GM19099 (cell line): Measurements from ENCODE around the gene LGI2.

ENCODE experiments used
- POLR2A ChIP-seq: IDR thresholded peaks from 3 replicates; pipeline ENCODE4 v1.6.1; 2011; ENCODE audit warnings: low read depth; ENCODE audit not compliant: insufficient read length; ENCODE audit errors: extremely low read depth

The LGI2 gene, protein sequence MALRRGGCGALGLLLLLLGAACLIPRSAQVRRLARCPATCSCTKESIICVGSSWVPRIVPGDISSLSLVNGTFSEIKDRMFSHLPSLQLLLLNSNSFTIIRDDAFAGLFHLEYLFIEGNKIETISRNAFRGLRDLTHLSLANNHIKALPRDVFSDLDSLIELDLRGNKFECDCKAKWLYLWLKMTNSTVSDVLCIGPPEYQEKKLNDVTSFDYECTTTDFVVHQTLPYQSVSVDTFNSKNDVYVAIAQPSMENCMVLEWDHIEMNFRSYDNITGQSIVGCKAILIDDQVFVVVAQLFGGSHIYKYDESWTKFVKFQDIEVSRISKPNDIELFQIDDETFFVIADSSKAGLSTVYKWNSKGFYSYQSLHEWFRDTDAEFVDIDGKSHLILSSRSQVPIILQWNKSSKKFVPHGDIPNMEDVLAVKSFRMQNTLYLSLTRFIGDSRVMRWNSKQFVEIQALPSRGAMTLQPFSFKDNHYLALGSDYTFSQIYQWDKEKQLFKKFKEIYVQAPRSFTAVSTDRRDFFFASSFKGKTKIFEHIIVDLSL

DNA sequence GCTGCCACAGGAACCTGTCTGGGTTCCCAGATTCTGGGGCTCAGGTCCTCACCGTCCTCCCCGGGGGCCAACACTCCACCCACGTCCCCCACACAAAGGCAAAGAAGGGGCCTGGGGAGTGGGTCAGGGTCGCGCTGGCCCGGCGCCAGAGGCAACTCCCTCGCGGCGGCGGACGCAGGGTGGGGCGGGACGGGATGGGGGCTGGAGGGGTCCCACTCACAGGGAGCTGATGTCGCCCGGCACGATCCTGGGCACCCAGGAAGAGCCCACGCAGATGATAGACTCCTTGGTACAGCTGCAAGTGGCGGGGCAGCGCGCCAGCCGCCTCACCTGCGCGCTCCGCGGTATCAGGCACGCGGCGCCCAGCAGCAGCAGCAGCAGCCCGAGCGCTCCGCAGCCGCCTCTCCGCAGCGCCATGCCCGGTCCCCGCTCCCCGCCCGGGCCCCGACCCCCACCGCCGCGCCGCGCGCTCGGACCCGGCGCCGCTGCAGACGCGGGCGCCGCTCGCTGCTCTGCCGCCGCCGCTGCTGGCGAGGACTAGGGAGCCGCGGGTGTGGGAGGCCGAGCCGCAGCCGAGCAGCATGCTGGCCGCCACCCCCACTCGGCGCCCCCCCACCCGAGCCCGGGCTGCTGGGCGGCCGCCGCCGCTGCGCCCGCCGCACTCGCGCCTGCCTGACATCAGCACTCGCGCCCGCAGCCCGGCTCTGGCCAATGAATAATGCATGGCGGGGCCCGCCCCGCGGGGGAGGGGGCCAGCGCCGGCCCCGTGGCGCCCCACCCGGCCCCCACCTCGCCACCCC lies at the start of gene LGI2:
Gene LGI2 (minus strand): TSS at position 670 of the 800 bp plus-strand sequence. CDS start 253 bp downstream, at position 417.
- TF ChIP-seq POLR2A = no peak

DNA sequence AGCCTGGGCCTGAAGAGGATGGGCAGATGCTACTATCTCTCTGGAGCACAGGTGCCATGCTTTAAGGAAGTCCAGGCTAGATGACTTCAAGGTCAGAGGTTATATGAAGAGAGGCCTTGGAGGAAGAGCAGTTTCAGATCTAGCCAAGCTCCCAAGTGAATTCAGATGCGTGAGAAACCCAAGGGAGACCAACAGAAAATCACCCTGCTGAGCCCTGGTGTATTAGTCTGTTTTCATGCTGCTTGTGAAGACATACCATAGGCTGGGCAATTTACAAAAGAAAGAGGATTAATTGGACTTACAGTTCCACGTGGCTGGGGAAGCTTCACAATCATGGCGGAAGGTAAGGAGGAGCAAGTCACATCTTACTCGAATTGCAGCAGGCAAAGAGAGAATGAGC lies 47.8 kb upstream of the LGI2 start:
- TF ChIP-seq POLR2A = no peak

DNA sequence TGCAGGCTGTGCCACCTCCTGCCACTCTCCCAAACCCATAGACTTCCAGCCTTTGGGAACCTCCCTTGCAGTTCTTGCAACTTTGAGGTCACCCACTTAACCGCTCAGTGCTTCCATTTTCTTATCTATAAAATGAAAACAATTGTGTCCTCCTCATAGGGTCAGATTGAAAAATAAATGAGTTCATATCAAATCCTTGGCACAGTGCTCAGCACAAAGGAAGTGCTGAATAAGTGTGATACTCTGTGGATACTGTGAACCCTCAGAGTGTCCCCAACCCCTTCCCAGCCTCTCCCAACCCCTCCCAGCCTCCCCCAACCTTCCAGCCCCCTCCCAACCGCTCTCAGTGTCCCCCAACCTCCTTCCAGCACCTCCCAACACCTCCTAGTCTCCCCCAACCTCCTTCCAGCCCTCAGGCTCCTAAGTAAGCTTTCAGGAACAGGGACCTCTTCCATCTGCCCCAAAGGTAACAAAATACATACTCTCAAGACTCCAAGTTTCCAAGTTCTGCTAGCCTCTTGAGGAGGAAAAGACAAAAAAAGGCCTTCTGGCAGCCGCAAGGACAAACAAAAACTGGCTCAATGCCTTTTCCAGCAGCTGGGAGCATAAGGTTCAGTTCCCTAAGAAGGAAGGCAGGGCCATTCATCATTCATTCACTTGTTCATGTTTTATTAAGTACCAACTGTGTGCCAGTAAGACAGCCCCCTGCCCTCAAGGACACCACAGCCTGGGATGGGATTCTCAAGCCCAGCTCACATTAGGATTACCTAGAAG lies 46.1 kb upstream of the LGI2 start:
- TF ChIP-seq POLR2A = no peak

DNA sequence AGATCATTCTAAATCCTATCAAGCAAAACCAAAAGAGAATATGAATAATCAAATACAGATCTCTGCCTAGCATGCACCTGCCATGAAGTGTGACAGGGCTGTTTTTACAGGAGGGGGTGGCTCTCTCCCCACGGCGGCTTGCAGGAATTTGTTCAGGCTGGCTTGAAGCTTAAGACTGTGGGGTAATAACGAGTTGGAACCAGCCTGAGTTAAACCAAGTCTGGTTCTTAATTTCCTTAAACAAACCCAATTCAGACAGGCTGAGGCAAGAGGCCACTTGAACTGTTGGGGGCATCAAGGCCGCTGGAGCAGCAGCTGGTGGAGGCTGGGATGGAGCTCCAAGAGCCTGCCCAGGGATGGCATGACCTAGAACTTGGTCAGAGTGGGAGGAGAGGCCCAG lies 45.1 kb upstream of the LGI2 start:
- no peak for TF ChIP-seq POLR2A

DNA sequence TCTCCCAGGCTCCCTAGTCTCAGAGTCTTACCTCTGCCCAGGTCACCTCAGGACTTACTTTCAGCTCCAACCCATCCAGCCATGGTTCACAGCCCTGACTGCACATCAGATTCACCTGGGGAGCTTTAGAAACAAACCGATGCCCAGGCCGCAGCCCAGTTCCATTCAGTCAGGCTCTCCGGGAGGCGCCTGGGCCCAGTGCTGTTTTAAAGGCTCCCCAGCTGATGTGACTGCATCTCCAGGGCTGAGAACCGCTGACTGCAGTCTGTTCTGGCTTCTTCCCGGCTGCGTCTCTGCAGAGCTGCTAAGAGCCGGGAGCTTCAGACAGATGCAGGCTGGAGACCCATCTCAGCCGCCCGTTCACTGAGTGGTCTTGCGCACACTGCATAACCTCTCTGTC lies 44.4 kb upstream of the LGI2 start:
- no peak for TF ChIP-seq POLR2A

DNA sequence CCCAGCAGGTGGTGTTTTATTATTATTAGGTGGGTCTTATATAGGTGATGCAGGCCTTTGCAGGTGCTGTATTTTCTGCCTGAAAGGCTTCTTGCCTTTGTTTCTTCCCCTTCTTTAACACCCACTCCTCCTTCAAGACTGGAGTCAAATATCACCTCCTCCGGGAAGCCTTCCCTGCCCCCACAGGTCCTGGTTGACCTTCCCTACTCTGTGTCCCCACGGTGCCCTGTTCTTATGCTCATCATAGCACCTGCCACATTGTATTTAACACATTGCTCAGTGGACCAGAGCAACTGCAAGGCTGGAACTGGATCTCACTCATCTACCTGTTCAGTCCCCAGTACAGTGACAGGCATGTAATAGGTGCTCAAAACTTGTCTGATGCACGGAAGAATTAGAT lies 39.8 kb upstream of the LGI2 start:
- TF ChIP-seq POLR2A = no peak

DNA sequence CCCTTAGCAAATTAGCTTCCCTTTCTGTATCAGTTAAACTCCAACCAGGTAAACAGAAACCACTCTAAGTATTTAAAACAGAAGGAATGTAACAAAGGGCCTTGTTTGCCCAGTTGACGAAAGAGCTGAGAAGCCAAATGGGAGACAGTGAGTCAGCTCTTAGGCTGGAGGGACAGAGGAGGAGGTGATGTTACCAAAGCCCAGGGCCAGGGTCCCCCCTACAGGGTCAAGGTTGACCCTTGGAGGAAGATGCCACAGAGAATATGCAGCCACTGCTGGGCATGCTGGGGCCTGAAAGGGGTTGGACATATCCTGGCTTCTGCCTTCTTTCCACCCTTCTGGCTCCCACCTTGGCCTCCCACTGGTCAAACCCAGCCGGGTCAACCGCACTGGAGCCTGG lies 38.3 kb upstream of the LGI2 start:
- TF ChIP-seq POLR2A = no peak

DNA sequence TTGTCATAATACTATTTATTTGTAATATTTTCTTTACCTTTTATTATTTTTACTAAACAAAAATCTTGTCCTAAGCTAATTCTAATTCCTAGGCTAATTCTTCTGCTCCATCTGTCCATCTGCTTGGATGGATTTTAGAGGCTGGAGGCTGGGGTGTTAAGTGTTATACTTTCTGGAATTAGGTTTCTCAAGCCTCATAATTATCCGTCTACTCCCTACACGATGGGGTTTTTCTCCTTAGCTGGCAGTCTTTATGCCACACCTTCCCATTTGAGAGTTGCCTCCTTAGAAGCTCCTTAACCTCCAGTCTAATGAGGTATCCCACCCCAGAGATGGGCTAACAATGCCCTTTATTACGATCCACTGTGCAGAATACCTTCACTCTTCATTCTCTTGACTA lies 37.6 kb upstream of the LGI2 start:
- no peak for TF ChIP-seq POLR2A

DNA sequence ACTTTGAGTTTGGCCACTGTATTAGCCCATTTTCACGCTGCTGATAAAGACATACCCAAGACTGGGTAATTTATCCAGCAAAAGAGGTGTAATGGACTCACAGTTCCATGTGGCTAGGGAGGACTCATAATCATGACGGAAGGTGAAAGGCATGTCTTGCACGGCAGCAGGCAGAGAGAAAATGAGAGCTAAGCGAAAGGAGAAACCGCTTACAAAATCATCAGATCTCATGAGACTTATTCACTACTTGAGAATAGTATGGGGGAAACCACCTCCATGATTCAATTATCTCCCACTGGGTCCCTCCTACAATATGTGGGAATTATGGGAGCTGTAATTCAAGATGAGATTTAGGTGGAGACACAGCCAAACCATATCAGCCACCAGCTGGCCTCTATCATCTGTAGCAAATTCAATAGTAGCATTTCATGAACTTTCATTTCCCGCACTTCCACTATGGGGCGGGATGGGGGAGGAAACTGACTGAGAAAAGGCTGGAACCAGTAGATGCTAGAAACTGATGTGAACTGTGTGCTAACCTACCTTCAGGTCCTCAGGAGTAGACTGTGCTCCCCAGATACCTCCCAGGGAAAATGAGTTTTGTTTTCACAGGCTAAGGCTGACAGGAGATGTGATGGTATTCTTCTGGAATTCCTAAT lies 35.3 kb upstream of the LGI2 start:
- TF ChIP-seq POLR2A = no peak

DNA sequence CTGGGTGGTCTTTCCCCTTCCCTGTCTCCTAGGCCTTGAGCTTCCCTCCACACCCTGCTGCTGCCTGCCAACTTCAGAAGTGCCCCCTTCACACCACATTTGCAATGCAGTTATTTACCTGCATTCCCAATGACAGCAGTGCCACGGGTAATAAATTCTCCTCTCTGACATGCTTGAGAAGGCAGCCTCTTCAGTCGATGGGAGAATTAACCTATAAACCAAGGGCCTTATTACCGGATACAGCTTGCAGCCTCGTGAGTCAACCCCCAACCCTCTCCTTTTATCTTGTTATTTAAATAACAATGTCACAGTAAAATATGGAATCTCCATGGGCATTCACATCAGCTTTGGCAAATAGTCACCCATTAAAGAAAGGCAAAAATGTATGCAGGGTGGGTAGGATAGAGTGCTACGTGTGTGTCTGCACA lies 34.7 kb upstream of the LGI2 start:
- TF ChIP-seq POLR2A = no peak

DNA sequence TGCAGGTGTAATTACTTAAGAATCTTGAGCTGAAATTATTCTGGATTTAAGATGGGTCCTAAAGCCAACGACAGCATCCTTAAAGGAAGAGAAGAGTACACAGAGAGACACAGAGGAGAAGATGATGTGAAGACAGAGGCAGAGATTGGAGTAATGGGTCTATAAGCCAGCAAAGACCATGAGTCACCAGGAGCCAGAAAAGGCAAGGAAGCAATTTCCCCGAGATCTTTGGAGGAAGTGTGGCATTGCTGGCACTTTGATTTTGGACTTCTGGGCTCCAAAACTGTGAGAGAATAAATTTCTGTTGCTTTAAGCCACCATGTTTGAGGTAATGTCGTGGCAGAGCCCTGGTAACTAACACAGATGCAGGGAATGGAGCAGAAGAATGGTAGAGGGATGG lies 32.4 kb upstream of the LGI2 start:
- TF ChIP-seq POLR2A = no peak

DNA sequence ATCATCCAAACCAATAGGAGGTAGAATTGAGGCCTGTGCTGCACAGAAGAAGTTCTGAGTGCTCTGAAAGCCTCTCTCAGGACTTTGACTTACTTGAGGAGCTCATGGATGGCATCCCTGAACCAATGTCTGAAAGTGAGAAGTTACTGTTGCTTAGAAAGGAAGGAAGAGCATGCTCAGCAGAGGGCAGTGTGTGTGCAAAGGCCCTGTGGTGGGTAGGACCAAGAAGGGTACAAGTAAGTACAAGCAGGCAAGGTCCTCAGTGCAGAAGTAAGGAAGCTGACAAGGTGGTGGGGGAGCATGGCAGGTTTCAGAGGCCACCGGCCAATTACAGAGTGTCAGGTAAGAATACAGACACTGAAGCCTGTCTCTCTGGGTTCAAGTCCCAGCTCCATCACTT lies 31.4 kb upstream of the LGI2 start:
- TF ChIP-seq POLR2A = no peak

DNA sequence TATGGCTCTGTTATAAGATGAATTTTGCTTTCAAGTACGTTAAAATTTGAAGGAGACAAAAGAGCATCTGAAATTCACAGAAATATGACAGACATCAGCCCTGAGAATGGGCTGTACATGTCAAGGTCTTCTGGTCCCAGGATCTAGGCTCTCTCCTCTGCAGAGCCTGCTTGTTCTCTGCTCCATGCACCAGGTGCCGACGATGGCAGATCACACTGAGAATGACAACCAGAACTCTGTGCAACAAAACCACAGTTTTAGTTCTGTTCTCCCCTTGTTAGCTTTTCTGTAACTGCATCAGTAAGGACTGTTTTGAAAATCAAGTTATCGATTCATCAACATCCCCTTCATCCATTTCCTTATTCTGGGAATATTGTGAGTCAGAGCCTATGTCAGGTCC lies 30.9 kb upstream of the LGI2 start:
- TF ChIP-seq POLR2A = no peak

DNA sequence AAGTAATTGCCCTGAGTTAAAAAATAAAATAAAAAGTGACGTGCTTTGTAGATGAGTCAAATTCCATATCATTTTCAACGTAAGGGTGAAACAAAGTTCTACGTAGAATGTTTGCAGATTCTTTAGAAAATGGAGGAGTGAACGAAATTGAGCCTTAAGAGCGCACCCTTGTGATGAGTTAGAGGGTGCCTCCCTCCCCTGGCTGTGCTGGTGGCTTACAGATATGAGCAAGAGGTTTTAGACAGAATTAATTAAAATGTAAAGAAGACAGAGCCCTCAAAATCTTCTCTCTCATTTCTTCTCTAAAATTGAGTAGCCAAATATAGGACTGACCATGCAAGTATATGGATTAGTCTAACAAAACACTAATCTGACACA lies 30.2 kb upstream of the LGI2 start:
- TF ChIP-seq POLR2A = no peak
